ENCODE data around the gene LIN7C. TPM values are rescaled to one million over a fixed set of nuclear protein-coding genes. Genes with fewer than 3 reads are reported as not detected.

Gene LIN7C
- total and polyA plus RNA-seq, 2 of the 8 experiments (the other 6 are each of a cell fraction or from before 2014, with no cell fraction given), result 10.5 to 42.7 TPM

GRCh38 chr11:27505781-27506180, 788 bp downstream of the LIN7C start:
- Histone ChIP-seq H2BK20ac (ENCODE audit: low read length) (no peak overlapping the region), H3K56ac (replicated peaks; ENCODE audit: insufficient read length, low read depth, low read length) (no peak overlapping the region), H3K79me2 (ENCODE audit: control insufficient read depth in 1 of 2, insufficient read depth in 2 of 2, low read length in 2 of 2) (peaks cover 3 to 38% of the 10 kb centered on the region in 2 experiments), H3K4me3 (ENCODE audit: extremely low read depth in 1 of 4, insufficient read depth in 2 of 4, low read depth in 3 of 4, low read length in 4 of 4) (peak overlapping the region; percentile 83 to 99 (median 99)), H3K79me1 (ENCODE audit: low read depth, low read length) (peaks cover 10% of the 10 kb centered on the region; the same call in 1 of the 2 replicates), H3K4me2 (ENCODE audit: insufficient read depth in 1 of 2, low read depth in 2 of 2, low read length in 2 of 2) (peak overlapping the region; percentile 76 to 82), H4K20me1 (replicated peaks in 1 of 2; ENCODE audit: control insufficient read depth in 1 of 2, insufficient read depth in 2 of 2, low read length in 2 of 2) (peaks cover 0 to 8% of the 10 kb centered on the region in 2 experiments), H2BK12ac (ENCODE audit: low read depth, low read length) (no peak overlapping the region), H3K4ac (replicated peaks; ENCODE audit: insufficient read length, low read depth, low read length) (no peak overlapping the region), H3K18ac (ENCODE audit: extremely low read depth, low read length) (no peak overlapping the region), H3K27me3 (replicated peaks in 1 of 4; ENCODE audit: control insufficient read depth in 3 of 4, extremely low read depth in 1 of 4, insufficient read depth in 3 of 4, low read length in 3 of 4) (no peaks in the 10 kb centered on the region), H4K91ac (replicated peaks; ENCODE audit: insufficient read length, low read length) (no peak overlapping the region), H3K4me1 (replicated peaks in 1 of 4; ENCODE audit: control insufficient read depth in 3 of 4, insufficient read depth in 4 of 4, low read length in 3 of 4) (peaks cover 2 to 5% (median 3%) of the 10 kb centered on the region in 4 experiments; a peak in 5 of 7 replicates), H3K23me2 (ENCODE audit: low read depth, low read length) (peaks cover 10% of the 10 kb centered on the region), H4K8ac (ENCODE audit: extremely low read depth, insufficient read depth, low read length) (no peak overlapping the region), H4K5ac (ENCODE audit: insufficient read length, low read depth, low read length) (no peak overlapping the region), H2AFZ (ENCODE audit: low read length) (peak overlapping the region; percentile 63; the same call in 1 of the 2 replicates), H2BK5ac (ENCODE audit: low read depth, low read length) (peak overlapping the region; percentile 97), H2BK15ac (ENCODE audit: low read length) (no peak overlapping the region), H2AK5ac (ENCODE audit: low read depth, low read length) (no peak overlapping the region), H3K27ac (ENCODE audit: low read depth, low read length) (peak overlapping the region; percentile 93; the same call in 1 of the 2 replicates), H3K9ac (replicated peaks in 1 of 4; ENCODE audit: extremely low read depth in 1 of 4, low read depth in 3 of 4, low read length in 3 of 4) (peak overlapping the region in 3 of 4 experiments; percentile 97 to 98 (median 98); a peak in 6 of 7 replicates), H3K9me3 (ENCODE audit: insufficient read depth in 2 of 2, low read depth in 1 of 2, low read length in 1 of 2) (no peaks in the 10 kb centered on the region), H3K36me3 (ENCODE audit: control insufficient read depth in 2 of 4, insufficient read depth in 4 of 4, low read length in 3 of 4) (peaks cover 2 to 15% (median 5%) of the 10 kb centered on the region in 4 experiments; a peak in 4 of 8 replicates), H2BK120ac (replicated peaks; ENCODE audit: low read depth, low read length) (no peak overlapping the region), H3K14ac (ENCODE audit: insufficient read length) (no peak overlapping the region), H3K23ac (ENCODE audit: insufficient read length) (no peak overlapping the region)
- FAIRE-seq (no peak), DNase-seq (ENCODE audit: low read depth in 1 of 2, low spot score in 2 of 2) (no peak)
- POLR2A ChIA-PET (ENCODE audit: partially characterized antibody), result no interaction called here
- CTCF ChIA-PET (ENCODE audit: partially characterized antibody), result no interaction called here
- 30% methylated on average over 5 of the region's 5 CpGs; no CpG with 5 or more reads in 1 of the 2 experiments for WGBS, 2 experiments (ENCODE audit: extremely low coverage in 1 of 2, insufficient coverage in 1 of 2, insufficient read length in 1 of 2, insufficient replicate concordance in 2 of 2, low coverage in 1 of 2, low lambda C conversion rate in 2 of 2, missing lambda C conversion rate in 1 of 2)
- TF ChIP-seq ATF3 (IDR thresholded peaks at IDR 0.05; ENCODE audit: insufficient read depth, low read depth, low read length) (no peak), KDM4A (IDR thresholded peaks at IDR 0.05; ENCODE audit: low read depth, low read length, severe bottlenecking) (no peak), BACH1 (IDR thresholded peaks at IDR 0.05; ENCODE audit: low read length) (no peak), NANOG (IDR thresholded peaks at IDR 0.05; ENCODE audit: insufficient read depth, low read depth, low read length, poor library complexity, severe bottlenecking) (no peak), SAP30 (IDR thresholded peaks at IDR 0.05; ENCODE audit: insufficient read depth, insufficient replicate concordance, low read length) (peak; percentile 10), MAFK (IDR thresholded peaks at IDR 0.05; ENCODE audit: low read depth, low read length) (no peak), TBP (IDR thresholded peaks at IDR 0.05; ENCODE audit: low read depth, low read length) (no peak), ASH2L (IDR thresholded peaks at IDR 0.05; ENCODE audit: low read length) (no peak), TEAD4 (IDR thresholded peaks at IDR 0.05; ENCODE audit: low read depth, low read length) (peak; percentile 24; the same call in 1 of the 2 replicates), CTBP2 (IDR thresholded peaks at IDR 0.05; ENCODE audit: borderline replicate concordance, insufficient read depth, insufficient read length, low read length) (no peak), SIX5 (IDR thresholded peaks at IDR 0.05; ENCODE audit: low read depth, low read length) (no peak)
